Endothelial cell of umbilical vein (primary cell): ENCODE measurements around the gene BCL7A.
"Not testable (repeated sequence)": the region's sequence is repeated elsewhere in the genome, so short reads cannot be mapped to it uniquely, and the experiment has no call there.

ENCODE experiments used
- CTCF ChIP-seq, 2 donors: IDR thresholded peaks; 1 replicate in 1 of 2; 2 replicates in 1 of 2; pipeline ENCODE4 v1.5.1; 2011; ENCODE audit warnings: low read length in 2 of 2, mild to moderate bottlenecking in 2 of 2, moderate library complexity in 2 of 2, control low read depth in 1 of 2, inconsistent platforms in 1 of 2, low read depth in 1 of 2; ENCODE audit not compliant: insufficient read depth in 1 of 2; ENCODE audit errors: extremely low read depth in 1 of 2
- EZH2 ChIP-seq: IDR thresholded peaks from 2 replicates; pipeline ENCODE4 v1.6.1; 2012; ENCODE audit warnings: borderline replicate concordance, low read depth, mild to moderate bottlenecking, moderate library complexity, low read length, inconsistent platforms; ENCODE audit not compliant: severe bottlenecking
- FOS ChIP-seq: IDR thresholded peaks from 2 replicates; pipeline ENCODE4 v1.6.1; 2011; ENCODE audit warnings: mild to moderate bottlenecking, low read length, moderate library complexity, borderline replicate concordance; ENCODE audit not compliant: insufficient read depth
- POLR2A ChIP-seq: IDR thresholded peaks from 2 replicates; pipeline ENCODE4 v1.6.1; 2012; ENCODE audit warnings: low read depth, mild to moderate bottlenecking, control low read depth, low read length
- POLR2AphosphoS5 ChIP-seq: IDR thresholded peaks from 2 replicates; pipeline ENCODE4 v1.6.1; 2012; ENCODE audit warnings: low read depth, mild to moderate bottlenecking, control low read depth, low read length, moderate library complexity; ENCODE audit not compliant: insufficient read depth

- TF ChIP-seq POLR2A; CTCF (IDR thresholded peaks at IDR 0.05; ENCODE audit: extremely low read depth in 1 of 2, insufficient read depth in 1 of 2, low read depth in 1 of 2, low read length in 2 of 2); FOS; EZH2; POLR2AphosphoS5: not testable (repeated sequence)
Measured at GRCh38 chr12:121988519-121988918, 33.2 kb upstream of the BCL7A start.
